ENCODE measurements around the gene CRYGN. TPM values are rescaled to one million over a fixed set of nuclear protein-coding genes. Genes with fewer than 3 reads are reported as not detected.

Gene CRYGN
- total and polyA plus RNA-seq, 2 of the 13 experiments (the other 11 are each of a cell fraction or from before 2014, with no cell fraction given), result 0.11 TPM; not detected in 1

DNA sequence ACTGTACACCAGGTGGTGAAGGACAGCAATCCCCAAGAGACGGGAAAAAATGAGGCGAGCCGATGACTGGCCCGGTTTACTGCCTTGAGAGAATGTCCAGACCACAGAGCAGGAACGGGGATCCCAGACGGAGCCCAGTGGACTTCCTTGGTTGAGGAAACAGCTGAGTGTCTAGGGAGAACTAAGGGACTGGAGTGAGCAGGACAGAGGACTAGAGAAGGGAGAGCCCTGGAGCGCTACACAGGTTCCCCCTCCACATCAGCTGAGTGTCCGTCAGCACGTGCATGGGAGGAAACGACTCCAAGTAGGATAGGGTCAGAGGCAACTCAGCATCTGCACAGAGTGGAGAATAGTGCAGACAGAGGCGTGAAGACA, 23.0 kb downstream of the CRYGN start:
- ATAC-seq, result no peak; the same call in 2 of the 3 replicates

More for the DNA sequence above, 23.0 kb downstream of the CRYGN start:
- CTCF ChIA-PET (ENCODE audit: low intra/inter-chr PET ratio, low total read pairs), result no interaction called here
- peaks cover 2 to 19% of the 10 kb centered on the region in 2 experiments; a peak in 2 of 5 replicates for H3K27me3 ChIP-seq (ENCODE audit: control insufficient read depth in 1 of 2, insufficient read depth in 2 of 2, low read length in 2 of 2)
- DNase-seq (ENCODE audit: low spot score), result no peak
- no peak overlapping the region; the same call in 1 of the 2 replicates for H3K4me2 ChIP-seq (ENCODE audit: low read depth, low read length)
- FAIRE-seq, result no peak
- no peak for TF ChIP-seq SP5 (CRISPR knock-in tag; IDR thresholded peaks at IDR 0.05; ENCODE audit: borderline replicate concordance, low read depth)
- TF ChIP-seq ZNF101 (CRISPR knock-in tag; IDR thresholded peaks at IDR 0.05; ENCODE audit: borderline replicate concordance, low read depth), result no peak
- no peak for TF ChIP-seq MED8 (CRISPR knock-in tag; IDR thresholded peaks at IDR 0.05; ENCODE audit: insufficient replicate concordance)
- TF ChIP-seq CBX5 (CRISPR knock-in tag; IDR thresholded peaks at IDR 0.05; ENCODE audit: borderline replicate concordance), result no peak
- TF ChIP-seq TBP (CRISPR knock-in tag; IDR thresholded peaks at IDR 0.05), result no peak
- TF ChIP-seq, protein P1, sequence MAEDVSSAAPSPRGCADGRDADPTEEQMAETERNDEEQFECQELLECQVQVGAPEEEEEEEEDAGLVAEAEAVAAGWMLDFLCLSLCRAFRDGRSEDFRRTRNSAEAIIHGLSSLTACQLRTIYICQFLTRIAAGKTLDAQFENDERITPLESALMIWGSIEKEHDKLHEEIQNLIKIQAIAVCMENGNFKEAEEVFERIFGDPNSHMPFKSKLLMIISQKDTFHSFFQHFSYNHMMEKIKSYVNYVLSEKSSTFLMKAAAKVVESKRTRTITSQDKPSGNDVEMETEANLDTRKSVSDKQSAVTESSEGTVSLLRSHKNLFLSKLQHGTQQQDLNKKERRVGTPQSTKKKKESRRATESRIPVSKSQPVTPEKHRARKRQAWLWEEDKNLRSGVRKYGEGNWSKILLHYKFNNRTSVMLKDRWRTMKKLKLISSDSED (CRISPR knock-in tag; IDR thresholded peaks at IDR 0.05), result no peak
- no peak for TF ChIP-seq ZFP90 (CRISPR knock-in tag; IDR thresholded peaks at IDR 0.05; ENCODE audit: borderline replicate concordance)
- TF ChIP-seq, protein P2, sequence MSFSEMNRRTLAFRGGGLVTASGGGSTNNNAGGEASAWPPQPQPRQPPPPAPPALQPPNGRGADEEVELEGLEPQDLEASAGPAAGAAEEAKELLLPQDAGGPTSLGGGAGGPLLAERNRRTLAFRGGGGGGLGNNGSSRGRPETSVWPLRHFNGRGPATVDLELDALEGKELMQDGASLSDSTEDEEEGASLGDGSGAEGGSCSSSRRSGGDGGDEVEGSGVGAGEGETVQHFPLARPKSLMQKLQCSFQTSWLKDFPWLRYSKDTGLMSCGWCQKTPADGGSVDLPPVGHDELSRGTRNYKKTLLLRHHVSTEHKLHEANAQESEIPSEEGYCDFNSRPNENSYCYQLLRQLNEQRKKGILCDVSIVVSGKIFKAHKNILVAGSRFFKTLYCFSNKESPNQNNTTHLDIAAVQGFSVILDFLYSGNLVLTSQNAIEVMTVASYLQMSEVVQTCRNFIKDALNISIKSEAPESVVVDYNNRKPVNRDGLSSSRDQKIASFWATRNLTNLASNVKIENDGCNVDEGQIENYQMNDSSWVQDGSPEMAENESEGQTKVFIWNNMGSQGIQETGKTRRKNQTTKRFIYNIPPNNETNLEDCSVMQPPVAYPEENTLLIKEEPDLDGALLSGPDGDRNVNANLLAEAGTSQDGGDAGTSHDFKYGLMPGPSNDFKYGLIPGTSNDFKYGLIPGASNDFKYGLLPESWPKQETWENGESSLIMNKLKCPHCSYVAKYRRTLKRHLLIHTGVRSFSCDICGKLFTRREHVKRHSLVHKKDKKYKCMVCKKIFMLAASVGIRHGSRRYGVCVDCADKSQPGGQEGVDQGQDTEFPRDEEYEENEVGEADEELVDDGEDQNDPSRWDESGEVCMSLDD (CRISPR knock-in tag; IDR thresholded peaks at IDR 0.05; ENCODE audit: borderline replicate concordance), result no peak
- TF ChIP-seq BCL6 (CRISPR knock-in tag; IDR thresholded peaks at IDR 0.05), result no peak
- no peak for TF ChIP-seq ELF3 (CRISPR knock-in tag; IDR thresholded peaks at IDR 0.05)
- no peak for TF ChIP-seq TOE1 (CRISPR knock-in tag; IDR thresholded peaks at IDR 0.05)
- TF ChIP-seq, protein P3, sequence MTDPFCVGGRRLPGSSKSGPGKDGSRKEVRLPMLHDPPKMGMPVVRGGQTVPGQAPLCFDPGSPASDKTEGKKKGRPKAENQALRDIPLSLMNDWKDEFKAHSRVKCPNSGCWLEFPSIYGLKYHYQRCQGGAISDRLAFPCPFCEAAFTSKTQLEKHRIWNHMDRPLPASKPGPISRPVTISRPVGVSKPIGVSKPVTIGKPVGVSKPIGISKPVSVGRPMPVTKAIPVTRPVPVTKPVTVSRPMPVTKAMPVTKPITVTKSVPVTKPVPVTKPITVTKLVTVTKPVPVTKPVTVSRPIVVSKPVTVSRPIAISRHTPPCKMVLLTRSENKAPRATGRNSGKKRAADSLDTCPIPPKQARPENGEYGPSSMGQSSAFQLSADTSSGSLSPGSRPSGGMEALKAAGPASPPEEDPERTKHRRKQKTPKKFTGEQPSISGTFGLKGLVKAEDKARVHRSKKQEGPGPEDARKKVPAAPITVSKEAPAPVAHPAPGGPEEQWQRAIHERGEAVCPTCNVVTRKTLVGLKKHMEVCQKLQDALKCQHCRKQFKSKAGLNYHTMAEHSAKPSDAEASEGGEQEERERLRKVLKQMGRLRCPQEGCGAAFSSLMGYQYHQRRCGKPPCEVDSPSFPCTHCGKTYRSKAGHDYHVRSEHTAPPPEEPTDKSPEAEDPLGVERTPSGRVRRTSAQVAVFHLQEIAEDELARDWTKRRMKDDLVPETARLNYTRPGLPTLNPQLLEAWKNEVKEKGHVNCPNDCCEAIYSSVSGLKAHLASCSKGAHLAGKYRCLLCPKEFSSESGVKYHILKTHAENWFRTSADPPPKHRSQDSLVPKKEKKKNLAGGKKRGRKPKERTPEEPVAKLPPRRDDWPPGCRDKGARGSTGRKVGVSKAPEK (CRISPR knock-in tag; IDR thresholded peaks at IDR 0.05; ENCODE audit: borderline replicate concordance), result no peak
- TF ChIP-seq ZNF878 (CRISPR knock-in tag; IDR thresholded peaks at IDR 0.05), result no peak
- TF ChIP-seq, protein P4, sequence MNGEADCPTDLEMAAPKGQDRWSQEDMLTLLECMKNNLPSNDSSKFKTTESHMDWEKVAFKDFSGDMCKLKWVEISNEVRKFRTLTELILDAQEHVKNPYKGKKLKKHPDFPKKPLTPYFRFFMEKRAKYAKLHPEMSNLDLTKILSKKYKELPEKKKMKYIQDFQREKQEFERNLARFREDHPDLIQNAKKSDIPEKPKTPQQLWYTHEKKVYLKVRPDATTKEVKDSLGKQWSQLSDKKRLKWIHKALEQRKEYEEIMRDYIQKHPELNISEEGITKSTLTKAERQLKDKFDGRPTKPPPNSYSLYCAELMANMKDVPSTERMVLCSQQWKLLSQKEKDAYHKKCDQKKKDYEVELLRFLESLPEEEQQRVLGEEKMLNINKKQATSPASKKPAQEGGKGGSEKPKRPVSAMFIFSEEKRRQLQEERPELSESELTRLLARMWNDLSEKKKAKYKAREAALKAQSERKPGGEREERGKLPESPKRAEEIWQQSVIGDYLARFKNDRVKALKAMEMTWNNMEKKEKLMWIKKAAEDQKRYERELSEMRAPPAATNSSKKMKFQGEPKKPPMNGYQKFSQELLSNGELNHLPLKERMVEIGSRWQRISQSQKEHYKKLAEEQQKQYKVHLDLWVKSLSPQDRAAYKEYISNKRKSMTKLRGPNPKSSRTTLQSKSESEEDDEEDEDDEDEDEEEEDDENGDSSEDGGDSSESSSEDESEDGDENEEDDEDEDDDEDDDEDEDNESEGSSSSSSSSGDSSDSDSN (CRISPR knock-in tag; IDR thresholded peaks at IDR 0.05), result no peak
- H3K4me3 ChIP-seq (replicated peaks in 1 of 3; ENCODE audit: insufficient read depth in 1 of 3, low read depth in 2 of 3, low read length in 3 of 3), result no peak overlapping the region
- BruUV-seq (replicated peaks), result no TSS peak
- no peaks in the 10 kb centered on the region for H3K36me3 ChIP-seq (replicated peaks in 1 of 2; ENCODE audit: control insufficient read depth in 1 of 2, insufficient read depth in 2 of 2, low read length in 2 of 2)
- in situ Hi-C loops (cut with HindIII; ENCODE audit: extremely low pct_ligation_motif_present, low pct_unique_long_range_greater_than_20kb) (no loop called here), intact Hi-C loops (cut with micrococcal nuclease; ENCODE audit: unreplicated experiment) (no loop called here)
- 36% methylated on average over 11 of the region's 11 CpGs for WGBS (ENCODE audit: low lambda C conversion rate)
- H3K79me2 ChIP-seq (ENCODE audit: insufficient read depth, low read length), result no peaks in the 10 kb centered on the region
- H3K27ac ChIP-seq (ENCODE audit: extremely low read length, insufficient read depth, low read length), result no peak overlapping the region
- POLR2A ChIA-PET, result no interaction called here
- no peak overlapping the region for H2AFZ ChIP-seq (ENCODE audit: low read length)
- no peaks in the 10 kb centered on the region for H4K20me1 ChIP-seq (ENCODE audit: insufficient read depth, low read length)
- H3K4me1 ChIP-seq (ENCODE audit: insufficient read depth, low read length), result peaks cover 19% of the 10 kb centered on the region
- no peak overlapping the region for H3K9ac ChIP-seq (ENCODE audit: insufficient read depth, low read depth, low read length)
- no peaks in the 10 kb centered on the region; the same call in 1 of the 2 replicates for H3K9me3 ChIP-seq (ENCODE audit: low read length)
